Common myeloid progenitor, CD34-positive (primary cell): ENCODE measurements around the gene USP30.
"Not testable (repeated sequence)": the region's sequence is repeated elsewhere in the genome, so short reads cannot be mapped to it uniquely, and the experiment has no call there.

ENCODE experiments used
- CTCF ChIA-PET: fragments of 350-600 bp; sonication (Branson Sonifier 250); formaldehyde crosslinking; loops from one replicate; lab custom pipeline; 2021; ENCODE audit warnings: antibody characterized with exemption; lab: Charles Lee
- POLR2A ChIA-PET: fragments of 350-600 bp; sonication (Branson Sonifier 250); formaldehyde crosslinking; loops from one replicate; lab custom pipeline; 2021; ENCODE audit warnings: antibody characterized with exemption; lab: Charles Lee
- DNase-seq, 3 donors: peaks; one replicate each; pipeline versions ENCODE4 v3.0.0 to v3.0.0-alpha.2; 2013
- H3K27ac ChIP-seq, 2 experiments: 1 replicate in 1 of 2; 2 replicates in 1 of 2; pipeline ENCODE4 v1.7.0; 2013; ENCODE audit warnings: inconsistent platforms in 2 of 2, low read length in 2 of 2, mild to moderate bottlenecking in 2 of 2, low read depth in 1 of 2, moderate library complexity in 1 of 2; ENCODE audit not compliant: severe bottlenecking in 2 of 2, insufficient read depth in 1 of 2, poor library complexity in 1 of 2
- H3K27me3 ChIP-seq, 5 experiments: replicated peaks in 2 of 5; 1 replicate in 3 of 5; 2 replicates in 2 of 5; pipeline versions ENCODE4 v1.6.1 to v1.7.0; 2013; ENCODE audit warnings: low read length in 4 of 5, mild to moderate bottlenecking in 2 of 5, moderate library complexity in 2 of 5, inconsistent platforms in 1 of 5; ENCODE audit not compliant: insufficient read depth in 5 of 5, control insufficient read depth in 4 of 5
- H3K36me3 ChIP-seq, 4 experiments: 1 replicate in 2 of 4; 2 replicates in 2 of 4; pipeline versions ENCODE4 v1.6.1 to v1.7.0; 2013; ENCODE audit warnings: low read length in 3 of 4, control low read depth in 1 of 4, mild to moderate bottlenecking in 1 of 4; ENCODE audit not compliant: control insufficient read depth in 4 of 4, insufficient read depth in 4 of 4
- H3K4me1 ChIP-seq, 4 experiments: 1 replicate in 3 of 4; 2 replicates in 1 of 4; pipeline versions ENCODE4 v1.6.1 to v1.7.1; 2013; ENCODE audit warnings: low read length in 3 of 4, mild to moderate bottlenecking in 3 of 4, control low read depth in 1 of 4, inconsistent platforms in 1 of 4, moderate library complexity in 1 of 4; ENCODE audit not compliant: control insufficient read depth in 4 of 4, insufficient read depth in 4 of 4; ENCODE audit errors: control extremely low read depth in 1 of 4
- H3K4me3 ChIP-seq, 7 experiments: 1 replicate in 4 of 7; 2 replicates in 3 of 7; pipeline versions ENCODE4 v1.5.1 to v1.7.0; 2013; ENCODE audit warnings: mild to moderate bottlenecking in 7 of 7, low read length in 6 of 7, moderate library complexity in 6 of 7, inconsistent platforms in 2 of 7, low read depth in 2 of 7, control low read depth in 1 of 7; ENCODE audit not compliant: insufficient read depth in 4 of 7, control insufficient read depth in 1 of 7; ENCODE audit errors: extremely low read depth in 1 of 7
- H3K9me3 ChIP-seq, 5 experiments: 1 replicate in 4 of 5; 2 replicates in 1 of 5; pipeline versions ENCODE4 v1.6.1 to v1.7.1; 2013; ENCODE audit warnings: low read length in 4 of 5, mild to moderate bottlenecking in 2 of 5, inconsistent platforms in 1 of 5, low read depth in 1 of 5, moderate library complexity in 1 of 5; ENCODE audit not compliant: control insufficient read depth in 4 of 5, insufficient read depth in 2 of 5; ENCODE audit errors: control extremely low read depth in 1 of 5
- WGBS: methylation state at CpG from one replicate; pipeline ENCODE4 v1.1.5; 2013; ENCODE audit not compliant: insufficient coverage; 5-methylcytosine and 5-hydroxymethylcytosine counted together

USP30 gene

GRCh38 chr12:109033239-109034196, 18.9 kb upstream of the USP30 start:
- CTCF ChIA-PET, result interaction anchor here (1.6 kb wide), 1 partner anchor 15 kb away, joined by 3 read pairs; no protein-coding TSS in a partner anchor

GRCh38 chr12:109036975-109037374, 15.4 kb upstream of the USP30 start:
- H3K27ac ChIP-seq, result no peak overlapping the region
- CTCF ChIA-PET, result no interaction called here
- H3K27me3 ChIP-seq, result peaks cover 0 to 2% (median 0%) of the 10 kb centered on the region in 5 experiments
- no peaks in the 10 kb centered on the region for H3K36me3 ChIP-seq
- no peak for DNase-seq
- H3K4me3 ChIP-seq, result no peak overlapping the region
- no peaks in the 10 kb centered on the region for H3K4me1 ChIP-seq
- no CpG with 5 or more reads among the region's 1 CpG for WGBS
- POLR2A ChIA-PET, result no interaction called here
- peaks cover 0 to 15% (median 7%) of the 10 kb centered on the region in 5 experiments for H3K9me3 ChIP-seq

More at GRCh38 chr12:109033239-109034196, 18.9 kb upstream of the USP30 start:
- Histone ChIP-seq H3K27me3 (peaks cover 0 to 2% (median 0%) of the 10 kb centered on the region in 5 experiments), H3K27ac (no peak overlapping the region), H3K9me3 (peaks cover 0 to 9% (median 4%) of the 10 kb centered on the region in 5 experiments), H3K36me3 (no peaks in the 10 kb centered on the region), H3K4me1 (no peaks in the 10 kb centered on the region), H3K4me3 (no peak overlapping the region)
- POLR2A ChIA-PET, result interaction anchor here (0.6 kb wide), 1 partner anchor 1264 kb away, joined by 4 read pairs; no protein-coding TSS in a partner anchor
- 70% methylated on average over 4 of the region's 7 CpGs for WGBS
- DNase-seq, result no peak

GRCh38 chr12:109044241-109044640, 8.1 kb upstream of the USP30 start:
- H3K4me3 ChIP-seq, result no peak overlapping the region
- CTCF ChIA-PET, result no interaction called here
- H3K4me1 ChIP-seq, result no peaks in the 10 kb centered on the region
- no peaks in the 10 kb centered on the region for H3K36me3 ChIP-seq
- DNase-seq, result no peak
- POLR2A ChIA-PET, result no interaction called here
- no peak overlapping the region for H3K27ac ChIP-seq
- WGBS, result 96% methylated on average over 4 of the region's 5 CpGs
- H3K9me3 ChIP-seq, result peaks cover 0 to 6% (median 3%) of the 10 kb centered on the region in 5 experiments
- H3K27me3 ChIP-seq, result no peaks in the 10 kb centered on the region

GRCh38 chr12:109047081-109047805, 5.1 kb upstream of the USP30 start:
- no peak overlapping the region for H3K27ac ChIP-seq
- no peak for DNase-seq
- H3K36me3 ChIP-seq, result no peaks in the 10 kb centered on the region
- H3K4me3 ChIP-seq, result no peak overlapping the region
- POLR2A ChIA-PET, result no interaction called here
- H3K27me3 ChIP-seq, result no peaks in the 10 kb centered on the region
- no peaks in the 10 kb centered on the region for H3K9me3 ChIP-seq
- H3K4me1 ChIP-seq, result peaks cover 0 to 5% (median 3%) of the 10 kb centered on the region in 4 experiments
- 82% methylated on average over 3 of the region's 8 CpGs for WGBS
- CTCF ChIA-PET, result no interaction called here

- H3K4me1 ChIP-seq, result peaks cover 2 to 15% (median 10%) of the 10 kb centered on the region in 4 experiments
- H3K27me3 ChIP-seq, CTCF ChIA-PET, H3K36me3 ChIP-seq, H3K27ac ChIP-seq, POLR2A ChIA-PET, DNase-seq, H3K9me3 ChIP-seq, H3K4me3 ChIP-seq: not testable (repeated sequence)
- 100% methylated on average over 2 of the region's 3 CpGs for WGBS
These were observed 3.7 kb upstream of the USP30 start for GRCh38 chr12:109048706-109049105.

GRCh38 chr12:109049794-109050193, 2.6 kb upstream of the USP30 start:
- 88% methylated on average over 8 of the region's 8 CpGs for WGBS
- POLR2A ChIA-PET, H3K27ac ChIP-seq, CTCF ChIA-PET, H3K9me3 ChIP-seq, H3K27me3 ChIP-seq, H3K36me3 ChIP-seq, DNase-seq, H3K4me3 ChIP-seq: not testable (repeated sequence)
- H3K4me1 ChIP-seq, result peaks cover 4 to 24% (median 14%) of the 10 kb centered on the region in 4 experiments
